Pancreas (tissue), 10 donors: ENCODE data around the gene TEC. TPM values are rescaled to one million over a fixed set of nuclear protein-coding genes. Genes with fewer than 3 reads are reported as not detected.

Experiments used
- ATAC-seq, 4 donors: fragments of 200-7000 bp; cut with Tn5 transposase; one replicate each; pipeline versions ENCODE4 v1.8.0 to v1.9.1; 2020; ENCODE audit warnings: mild to moderate bottlenecking in 4 of 4, moderate library complexity in 4 of 4
- DNase-seq, 6 donors: peaks; one replicate each; pipeline ENCODE4 v3.0.0-alpha.2; 2020
- FAIRE-seq: peaks from 2 replicates; lab custom pipeline; 2012; peaks lifted over from hg19 to GRCh38; lab: Jason Lieb, UNC
- H3K27ac ChIP-seq, 4 donors: fragments of 200-600 bp; sonication (generic); 1 replicate in 3 of 4; 2 replicates in 1 of 4; pipeline versions ENCODE4 v1.5.0 to v1.8.0; 2020
- H3K27me3 ChIP-seq, 4 donors: fragments of 200-600 bp; one replicate each; pipeline ENCODE4 v1.8.0; 2021
- H3K36me3 ChIP-seq, 3 donors: fragments of 200-600 bp; sonication (generic) in 1 of 3; one replicate each; pipeline versions ENCODE4 v1.5.0 to v1.8.0; 2020 to 2021
- H3K4me1 ChIP-seq, 3 donors: fragments of 200-600 bp; one replicate each; pipeline ENCODE4 v1.8.0; 2021
- H3K4me3 ChIP-seq, 4 donors: fragments of 200-600 bp; sonication (generic) in 2 of 4; one replicate each; pipeline versions ENCODE4 v1.5.0 to v1.8.0; 2020 to 2021
- H3K9me3 ChIP-seq, 4 donors: fragments of 200-600 bp; one replicate each; pipeline ENCODE4 v1.8.0; 2021
- CTCF ChIP-seq, 4 donors: fragments of 200-600 bp; sonication (generic) in 3 of 4; IDR thresholded peaks; one replicate each; pipeline versions ENCODE4 v1.5.0 to v1.8.0; 2021; ENCODE audit warnings: antibody characterized with exemption in 4 of 4
- WGBS, 2 donors: extraction: QIAGEN DNeasy Blood & Tissue Kit; methylation state at CpG; one replicate each; pipeline ENCODE4 v1.1.7; 2013; 5-methylcytosine and 5-hydroxymethylcytosine counted together
- intact Hi-C, 3 donors: fragments of 100-400 bp; cut with DNase I; formaldehyde crosslinking; loops; one replicate each; pipeline versions ENCODE4 v1.11.1 to v1.14.2; 2022
- polyA plus RNA-seq, 2 donors: library from polyadenylated mRNA; stranded (reverse); fragments of 200-250 nt; gene quantifications; one replicate each; pipeline ENCODE4 v1.2.3, GENCODE V29; 2013
- total RNA-seq, 6 donors: library from RNA; stranded (reverse); fragmentation: NEBNext Ultra II Directional in 4 of 6; extraction: Animal tissue kit (Norgen Biotek cat#: 25700) in 4 of 6; gene quantifications; one replicate each; pipeline versions ENCODE4 v1.2.1 to v1.2.4, GENCODE V29; 2021 to 2023
- donor health status: healthy with polysubstance abuse.
- donor health status: DM: no; HTN: no; CAD: no; lungs with moderate emphysema.
- donor health status: DM: no; HTN: no; CAD: no.
- donor health status: control.
- donor health status: control.
- donor health status: Bipolar disorder and iron deficiency.
- donor health status: DM: yes; HTN: yes; CAD: no.
- donor health status: DM: no; HTN: no; CAD: no.
- donor health status: DM: no; HTN: no; CAD: no.
- donor health status: DM: yes; HTN: yes; CAD: no.

The TEC gene
- total and polyA plus RNA-seq, 8 donors = 0.49 to 3.0 (median 0.97) TPM

- Histone ChIP-seq H3K36me3 (no peaks in the 10 kb centered on the region), H3K4me3 (peak overlapping the region in 2 of 4 donors; percentile 54 to 89), H3K9me3 (no peaks in the 10 kb centered on the region), H3K4me1 (peaks cover 0 to 2% (median 0%) of the 10 kb centered on the region in 3 donors), H3K27me3 (no peaks in the 10 kb centered on the region), H3K27ac (peak overlapping the region; percentile 73 to 96 (median 85))
- ATAC-seq = no peak
- DNase-seq = no peak
- intact Hi-C loops = no loop called here
- WGBS, 2 donors = 53 to 57% methylated on average over 3 of the region's 3 CpGs
- TF ChIP-seq CTCF (IDR thresholded peaks at IDR 0.05) = no peak
- FAIRE-seq = no peak
These were observed 872 bp upstream of the TEC start for GRCh38 chr4:48270523-48270897.

GRCh38 chr4:48269861-48270522 is 354 bp upstream of the TEC start:
- H3K4me3 ChIP-seq = peak overlapping the region; percentile 54 to 89 (median 82)
- FAIRE-seq (no peak), DNase-seq (peak; percentile 94 to 97 (median 96)), ATAC-seq (peak; percentile 95 to 97 (median 96))
- peak overlapping the region; percentile 73 to 96 (median 85) for H3K27ac ChIP-seq
- TF ChIP-seq CTCF (IDR thresholded peaks at IDR 0.05) = no peak
- intact Hi-C loops = no loop called here
- no peaks in the 10 kb centered on the region for H3K36me3 ChIP-seq
- 2% methylated on average over 39 to 41 of the region's 41 CpGs for WGBS, 2 donors
- H3K27me3 ChIP-seq = no peaks in the 10 kb centered on the region
- peaks cover 0 to 2% (median 0%) of the 10 kb centered on the region in 3 donors for H3K4me1 ChIP-seq
- no peaks in the 10 kb centered on the region for H3K9me3 ChIP-seq

- DNase-seq = no peak
- Histone ChIP-seq H3K36me3 (no peaks in the 10 kb centered on the region), H3K27me3 (no peaks in the 10 kb centered on the region), H3K4me3 (no peak overlapping the region), H3K27ac (no peak overlapping the region), H3K9me3 (no peaks in the 10 kb centered on the region), H3K4me1 (peaks cover 0 to 2% (median 0%) of the 10 kb centered on the region in 3 donors)
- WGBS, 2 donors = 66 to 86% methylated on average over 3 of the region's 3 CpGs
- intact Hi-C loops = no loop called here
- no peak for ATAC-seq
- FAIRE-seq = no peak
- TF ChIP-seq CTCF (IDR thresholded peaks at IDR 0.05) = no peak
These were observed 2.1 kb downstream of the TEC start for GRCh38 chr4:48267574-48267973.

- H3K4me3 ChIP-seq = no peak overlapping the region
- ATAC-seq = no peak
- H3K36me3 ChIP-seq = no peaks in the 10 kb centered on the region
- H3K27ac ChIP-seq = no peak overlapping the region
- WGBS, 2 donors = 80 to 83% methylated on average over 4 of the region's 4 CpGs
- intact Hi-C loops = no loop called here
- H3K4me1 ChIP-seq = peaks cover 0 to 2% (median 0%) of the 10 kb centered on the region in 3 donors
- no peak for DNase-seq
- TF ChIP-seq CTCF (IDR thresholded peaks at IDR 0.05) = no peak
- H3K9me3 ChIP-seq = no peaks in the 10 kb centered on the region
- no peaks in the 10 kb centered on the region for H3K27me3 ChIP-seq
- FAIRE-seq = no peak
These were observed 2.9 kb downstream of the TEC start for GRCh38 chr4:48266781-48267180.

GRCh38 chr4:48262926-48263325 is 6.7 kb downstream of the TEC start:
- Histone ChIP-seq H3K4me3 (no peak overlapping the region), H3K9me3 (no peaks in the 10 kb centered on the region), H3K4me1 (no peaks in the 10 kb centered on the region), H3K27ac (no peak overlapping the region), H3K27me3 (no peaks in the 10 kb centered on the region), H3K36me3 (no peaks in the 10 kb centered on the region)
- peak in 1 of 4 donors; percentile 58 for ATAC-seq
- intact Hi-C loops = no loop called here
- TF ChIP-seq CTCF (IDR thresholded peaks at IDR 0.05) = no peak
- no peak for DNase-seq
- FAIRE-seq = no peak
- 83 to 92% methylated on average over 3 of the region's 3 CpGs for WGBS, 2 donors
